K562 (cell line): ENCODE measurements around the gene FBXO22. TPM values are rescaled to one million over a fixed set of nuclear protein-coding genes. Genes with fewer than 3 reads are reported as not detected.

Experiments
- ADNP ChIP-seq: fragments of 200-800 bp; sonication (Bioruptor generic); IDR thresholded peaks from 2 replicates; pipeline ENCODE4 v1.6.1; 2016; ENCODE audit warnings: missing genetic modification characterization, missing compliant biosample characterization
- ARID1B ChIP-seq: fragments of 450-650 bp; IDR thresholded peaks from 2 replicates; pipeline ENCODE4 v1.6.1; 2016; ENCODE audit warnings: antibody characterized with exemption, mild to moderate bottlenecking, inconsistent platforms
- ATF1 ChIP-seq, 2 experiments: fragments of 450-650 bp in 1 of 2; IDR thresholded peaks; 2 replicates each; pipeline ENCODE4 v1.6.1; 2016; ENCODE audit warnings: missing compliant biosample characterization in 1 of 2, missing genetic modification characterization in 1 of 2
- ATF4 ChIP-seq: fragments of 450-650 bp; formaldehyde crosslinking; IDR thresholded peaks from 2 replicates; pipeline ENCODE4 v1.4.0; 2022; ENCODE audit warnings: mild to moderate bottlenecking, moderate library complexity
- CBFA2T2 ChIP-seq: fragments of 450-650 bp; conservative IDR thresholded peaks from 2 replicates; pipeline ENCODE4 v1.6.1; 2017; ENCODE audit warnings: mild to moderate bottlenecking
- CBFA2T3 ChIP-seq: fragments of 450-650 bp; IDR thresholded peaks from 2 replicates; pipeline ENCODE4 v1.6.1; 2017
- CBX3 ChIP-seq, 2 experiments: IDR thresholded peaks; 1 replicate in 1 of 2; 2 replicates in 1 of 2; pipeline ENCODE4 v1.6.1; 2012; ENCODE audit warnings: inconsistent platforms in 2 of 2, low read length in 2 of 2, borderline replicate concordance in 1 of 2, control low read depth in 1 of 2
- ETV5 ChIP-seq: sonication (generic); formaldehyde crosslinking; IDR thresholded peaks from 2 replicates; pipeline ENCODE4 v1.4.0; 2020; ENCODE audit warnings: low read depth, mild to moderate bottlenecking, missing genetic modification reagents
- GTF3C2 ChIP-seq: IDR thresholded peaks from 3 replicates; pipeline ENCODE4 v1.6.1; 2011; ENCODE audit warnings: borderline replicate concordance, mild to moderate bottlenecking, moderate library complexity; ENCODE audit not compliant: insufficient read length; ENCODE audit errors: extremely low read depth
- HNRNPH1 ChIP-seq: fragments of 200-400 bp; formaldehyde crosslinking; optimal IDR thresholded peaks from 2 replicates; pipeline ENCODE3; 2017; ENCODE audit warnings: low read depth, mild to moderate bottlenecking, low read length, moderate library complexity
- LARP7 ChIP-seq: fragments of 450-650 bp; IDR thresholded peaks from 2 replicates; pipeline ENCODE4 v1.6.1; 2016
- MTA2 ChIP-seq: fragments of 450-650 bp; IDR thresholded peaks from 2 replicates; pipeline ENCODE4 v1.6.1; 2016; ENCODE audit warnings: low read depth
- NFE2 ChIP-seq: IDR thresholded peaks from 2 replicates; pipeline ENCODE4 v1.6.1; 2014; ENCODE audit warnings: antibody characterized with exemption, low read depth
- NRF1 ChIP-seq, 2 experiments: fragments of 450-650 bp; IDR thresholded peaks in 1 of 2; conservative IDR thresholded peaks in 1 of 2; 2 replicates each; pipeline ENCODE4 v1.6.1; 2014; ENCODE audit warnings: mild to moderate bottlenecking in 2 of 2
- RB1 ChIP-seq: fragments of 450-650 bp; IDR thresholded peaks from 2 replicates; pipeline ENCODE4 v1.6.1; 2017; ENCODE audit warnings: low read depth, mild to moderate bottlenecking
- RCOR1 ChIP-seq, 2 experiments: IDR thresholded peaks; 2 replicates each; pipeline ENCODE4 v1.6.1; 2012; ENCODE audit warnings: low read depth in 2 of 2, low read length in 2 of 2, borderline replicate concordance in 1 of 2, improper control_type of control experiment in 1 of 2
- SMARCA5 ChIP-seq: fragments of 450-650 bp; IDR thresholded peaks from 2 replicates; pipeline ENCODE4 v1.6.1; 2016
- TCF7L2 ChIP-seq: fragments of 150-350 bp; IDR thresholded peaks from 2 replicates; pipeline ENCODE4 v1.6.1; 2016; ENCODE audit warnings: low read depth, mild to moderate bottlenecking, low read length, moderate library complexity
- XRCC4 ChIP-seq: IDR thresholded peaks from one replicate; pipeline ENCODE4 v1.6.1; 2011; ENCODE audit not compliant: insufficient read depth, insufficient read length; ENCODE audit errors: extremely low read depth
- ZBTB17 ChIP-seq: fragments of 450-650 bp; formaldehyde crosslinking; IDR thresholded peaks from 2 replicates; pipeline ENCODE4 v1.4.0; 2020; ENCODE audit warnings: mild to moderate bottlenecking
- ZBTB49 ChIP-seq: sonication (generic); formaldehyde crosslinking; IDR thresholded peaks from 2 replicates; pipeline ENCODE4 v1.8.0; 2022; ENCODE audit warnings: missing genetic modification reagents, mild to moderate bottlenecking, borderline replicate concordance
- ZC3H8 ChIP-seq: fragments of 450-650 bp; IDR thresholded peaks from 2 replicates; pipeline ENCODE4 v1.6.1; 2017
- ZNF717 ChIP-seq: fragments of 250-450 bp; sonication (Bioruptor Pico); IDR thresholded peaks from 2 replicates; pipeline ENCODE4 v1.5.0; 2021
- polyA plus RNA-seq, 8 experiments: library from polyadenylated mRNA; depleted of rRNA in 4 of 8; stranded (reverse) in 5 of 8; unstranded in 3 of 8; fragments of >200 nt; fragmentation: Nextera tagmentation in 2 of 8; fragmentation: Illumina TruSeq in 1 of 8; extraction: Ambion mirVana in 2 of 8; extraction: Trizol in 1 of 8; gene quantifications; 2 replicates each; pipeline versions ENCODE4 v1.2.1 to v1.2.3, GENCODE V29; 2011 to 2014; ENCODE audit warnings: inconsistent platforms in 1 of 8, missing spikeins in 1 of 8
- total RNA-seq, 7 experiments: library from RNA; depleted of rRNA in 6 of 7; stranded (reverse); fragments of >200 nt in 6 of 7; fragmentation: Illumina TruSeq in 2 of 7; extraction: Trizol in 2 of 7; gene quantifications; 2 replicates each; pipeline versions ENCODE4 v1.2.1 to v1.2.3, GENCODE V29; 2011 to 2021; ENCODE audit warnings: low replicate concordance in 1 of 7
- TF ChIP-seq, protein P1 (sequence below): fragments of 450-650 bp; IDR thresholded peaks from 2 replicates; pipeline ENCODE4 v1.6.1; 2016; ENCODE audit warnings: antibody characterized with exemption

Gene FBXO22
- total and polyA plus RNA-seq, 9 of the 15 experiments (the other 6 are each of a cell fraction or from before 2014, with no cell fraction given): 24.4 to 99.4 (median 66.5) TPM

DNA sequence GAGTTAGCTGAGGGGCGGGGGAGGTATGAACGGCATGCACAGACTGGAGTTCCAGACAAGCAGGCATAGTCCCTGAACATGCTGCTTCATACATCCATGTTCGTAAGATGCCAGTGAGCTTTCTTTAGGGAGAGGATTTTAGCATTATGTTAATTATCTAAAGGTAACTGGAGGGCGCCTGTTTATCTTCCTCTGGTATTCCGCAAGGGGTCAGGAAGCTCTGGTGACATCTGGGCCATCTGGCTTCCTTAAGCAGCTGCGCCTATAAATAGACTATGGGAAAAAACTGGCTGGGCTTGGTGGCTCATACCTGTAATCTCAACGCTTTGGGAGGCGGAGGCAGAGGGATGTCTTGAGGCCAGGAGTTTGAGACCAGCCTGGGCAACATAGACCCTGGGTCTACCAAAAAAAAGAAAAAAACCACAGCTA is 1.5 kb upstream of the FBXO22 start (continued):
- TF ChIP-seq ZBTB17 (CRISPR knock-in tag): no peak
- TF ChIP-seq GTF3C2: peak; percentile 42
- no peak for TF ChIP-seq HNRNPH1
- TF ChIP-seq ADNP (tag): peak; percentile 89; the same call in 1 of the 2 replicates
- no peak for TF ChIP-seq NFE2
- peak; percentile 26; the same call in 1 of the 2 replicates for TF ChIP-seq MTA2
- TF ChIP-seq ZBTB49 (CRISPR knock-in tag): no peak
- TF ChIP-seq RB1: no peak; the same call in 1 of the 2 replicates
- no peak for TF ChIP-seq XRCC4
- TF ChIP-seq ETV5 (CRISPR knock-in tag): no peak
- peak; percentile 35 to 41; a peak in 3 of 4 replicates for TF ChIP-seq NRF1 (conservative IDR thresholded peaks at IDR 0.05 in 1 of 2, IDR thresholded peaks at IDR 0.05 in 1 of 2)
- no peak for TF ChIP-seq LARP7
- TF ChIP-seq ZC3H8: no peak
- TF ChIP-seq CBFA2T2: peak; percentile 86
- TF ChIP-seq CBFA2T3: peak; percentile 90
- TF ChIP-seq CBX3 (IDR thresholded peaks at IDR 0.05; ENCODE audit: borderline replicate concordance in 1 of 2, low read length in 2 of 2): peak in 1 of 2 experiments; percentile 40; a peak in 1 of 3 replicates
- TF ChIP-seq RCOR1 (IDR thresholded peaks at IDR 0.05; ENCODE audit: borderline replicate concordance in 1 of 2, low read depth in 2 of 2, low read length in 2 of 2): peak in 1 of 2 experiments; percentile 81; a peak in 2 of 4 replicates
- no peak for TF ChIP-seq TCF7L2
- TF ChIP-seq SMARCA5: no peak
- TF ChIP-seq, protein P1, sequence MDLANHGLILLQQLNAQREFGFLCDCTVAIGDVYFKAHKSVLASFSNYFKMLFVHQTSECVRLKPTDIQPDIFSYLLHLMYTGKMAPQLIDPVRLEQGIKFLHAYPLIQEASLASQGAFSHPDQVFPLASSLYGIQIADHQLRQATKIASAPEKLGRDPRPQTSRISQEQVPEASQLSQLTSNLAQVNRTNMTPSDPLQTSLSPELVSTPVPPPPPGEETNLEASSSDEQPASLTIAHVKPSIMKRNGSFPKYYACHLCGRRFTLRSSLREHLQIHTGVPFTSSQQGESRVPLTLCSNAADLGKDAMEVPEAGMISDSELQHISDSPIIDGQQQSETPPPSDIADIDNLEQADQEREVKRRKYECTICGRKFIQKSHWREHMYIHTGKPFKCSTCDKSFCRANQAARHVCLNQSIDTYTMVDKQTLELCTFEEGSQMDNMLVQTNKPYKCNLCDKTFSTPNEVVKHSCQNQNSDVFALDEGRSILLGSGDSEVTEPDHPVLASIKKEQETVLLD: no peak
- no peak for TF ChIP-seq ATF4 (CRISPR knock-in tag)
- no peak for TF ChIP-seq ATF1 (CRISPR knock-in tag; IDR thresholded peaks at IDR 0.05)
- TF ChIP-seq ATF1 (tag; IDR thresholded peaks at IDR 0.05): no peak
- TF ChIP-seq ZNF717 (CRISPR knock-in tag): no peak
- TF ChIP-seq ARID1B: peak; percentile 79
